Gastrocnemius medialis (tissue), 4 donors: ENCODE measurements around the gene RHEB.

Experiments used
- CTCF ChIP-seq, 5 experiments: fragments of 450-650 bp in 3 of 5; fragments of 200-600 bp in 2 of 5; sonication (generic) in 2 of 5; IDR thresholded peaks in 4 of 5; conservative IDR thresholded peaks in 1 of 5; 1 replicate in 4 of 5; 2 replicates in 1 of 5; pipeline ENCODE4 v1.5.1; 2016 to 2019; ENCODE audit warnings: antibody characterized with exemption in 5 of 5, mild to moderate bottlenecking in 3 of 5, moderate library complexity in 3 of 5
- POLR2A ChIP-seq, 2 donors: fragments of 450-650 bp; IDR thresholded peaks; one replicate each; pipeline ENCODE4 v1.6.1; 2017; ENCODE audit warnings: antibody characterized with exemption in 2 of 2, mild to moderate bottlenecking in 2 of 2, moderate library complexity in 2 of 2

- TF ChIP-seq CTCF (IDR thresholded peaks at IDR 0.05 in 4 of 5, conservative IDR thresholded peaks at IDR 0.05 in 1 of 5) = no peak
- no peak for TF ChIP-seq POLR2A (IDR thresholded peaks at IDR 0.05)
These were observed 41.8 kb downstream of the RHEB start for GRCh38 chr7:151477867-151478266.
